Non-pigmented ciliary epithelial cell (primary cell): Measurements from ENCODE around the gene REXO1.

Source experiments
- DNase-seq: peaks from one replicate; pipeline ENCODE4 v3.0.0-alpha.2; 2010; ENCODE audit warnings: low read depth

Gene REXO1

GRCh38 chr19:1766800-1767352 lies 81.4 kb downstream of the REXO1 start:
- no peak for DNase-seq

GRCh38 chr19:1765904-1766799 lies 82.1 kb downstream of the REXO1 start:
- DNase-seq = no peak
